MM.1S (cell line): ENCODE data around the gene RMDN3.

Source experiments
- CTCF ChIP-seq: fragments of 300-600 bp; sonication (generic); IDR thresholded peaks from 2 replicates; pipeline ENCODE4 v1.5.1; 2016; ENCODE audit warnings: antibody characterized with exemption, low read length, mixed read lengths
- EZH2 ChIP-seq: fragments of 300-600 bp; sonication (generic); optimal IDR thresholded peaks from 2 replicates; pipeline ENCODE3; 2017; ENCODE audit warnings: low read depth, mild to moderate bottlenecking, antibody characterized with exemption, low read length, mixed read lengths

DNA sequence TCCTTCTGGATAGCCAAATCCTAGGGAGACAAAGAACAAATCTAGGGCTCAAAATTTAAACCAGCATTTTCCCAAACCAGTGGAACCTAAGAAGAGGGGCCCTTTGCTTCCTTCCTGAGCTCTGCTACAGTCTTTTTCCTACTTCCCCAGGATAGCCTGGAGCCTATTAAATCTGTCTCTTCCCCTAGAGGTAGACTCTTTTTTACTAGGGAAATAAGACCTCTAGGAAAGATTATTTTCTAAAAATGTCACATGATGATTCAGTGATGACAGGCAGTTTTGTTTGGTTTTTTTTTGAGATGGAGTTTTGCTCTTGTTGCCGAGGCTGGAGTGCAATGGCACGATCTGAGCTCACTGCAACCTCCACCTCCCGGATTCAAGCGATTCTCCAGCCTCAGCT lies 18.5 kb downstream of the RMDN3 start:
- TF ChIP-seq CTCF, result no peak
- no peak for TF ChIP-seq EZH2
